Stomach (tissue), 9 donors: Measurements from ENCODE around the gene NR1H4. TPM values are rescaled to one million over a fixed set of nuclear protein-coding genes. Genes with fewer than 3 reads are reported as not detected.

Experiments
- DNase-seq, 2 donors: peaks; one replicate each; pipeline versions ENCODE4 v3.0.0 to v3.0.0-alpha.2; 2013 to 2019
- H3K27ac ChIP-seq, 5 donors: fragments of 200-600 bp in 4 of 5; sonication (generic) in 4 of 5; one replicate each; pipeline ENCODE4 v1.5.1; 2013 to 2019; ENCODE audit warnings: mild to moderate bottlenecking in 1 of 5, moderate library complexity in 1 of 5
- H3K27me3 ChIP-seq, 3 donors: fragments of 200-600 bp; sonication (generic); one replicate each; pipeline ENCODE4 v1.5.1; 2017 to 2019; ENCODE audit warnings: mixed run types in 1 of 3
- H3K36me3 ChIP-seq, 4 donors: fragments of 200-600 bp; sonication (generic); 1 replicate in 3 of 4; 2 replicates in 1 of 4; pipeline ENCODE4 v1.5.1; 2016 to 2019
- H3K4me1 ChIP-seq, 4 donors: fragments of 200-600 bp; sonication (generic); one replicate each; pipeline ENCODE4 v1.5.1; 2016 to 2019
- H3K4me3 ChIP-seq, 4 donors: fragments of 200-600 bp; sonication (generic) in 3 of 4; one replicate each; pipeline ENCODE4 v1.5.1; 2016 to 2019; ENCODE audit warnings: mild to moderate bottlenecking in 1 of 4
- H3K9me3 ChIP-seq, 4 donors: fragments of 200-600 bp; sonication (generic); one replicate each; pipeline ENCODE4 v1.5.1; 2016 to 2019
- CTCF ChIP-seq, 7 experiments: fragments of 450-650 bp in 4 of 7; fragments of 200-600 bp in 3 of 7; sonication (generic) in 3 of 7; IDR thresholded peaks; one replicate each; pipeline ENCODE4 v1.5.1; 2016 to 2019; ENCODE audit warnings: antibody characterized with exemption in 7 of 7, control low read depth in 2 of 7, mild to moderate bottlenecking in 1 of 7
- EP300 ChIP-seq: sonication (generic); formaldehyde crosslinking; IDR thresholded peaks from one replicate; pipeline ENCODE4 v1.6.1; 2017; ENCODE audit warnings: antibody characterized with exemption
- POLR2A ChIP-seq, 4 donors: fragments of 450-650 bp; IDR thresholded peaks; one replicate each; pipeline ENCODE4 v1.6.1; 2016; ENCODE audit warnings: antibody characterized with exemption in 4 of 4, control low read depth in 2 of 4, mild to moderate bottlenecking in 1 of 4, moderate library complexity in 1 of 4
- POLR2AphosphoS5 ChIP-seq, 3 donors: sonication (generic); formaldehyde crosslinking; IDR thresholded peaks; one replicate each; pipeline ENCODE4 v1.6.1; 2016; ENCODE audit warnings: antibody characterized with exemption in 3 of 3
- whole genome bisulfite sequencing, 5 donors: extraction: QIAGEN DNeasy Blood & Tissue Kit in 3 of 5; methylation state at CpG; one replicate each; pipeline versions ENCODE4 v1.1.5 to v1.1.7; 2013 to 2018; 5-methylcytosine and 5-hydroxymethylcytosine counted together
- intact Hi-C: fragments of 100-400 bp; cut with DNase I; formaldehyde crosslinking; loops from one replicate; pipeline ENCODE4 v1.15.1; 2023; ENCODE audit warnings: low total_unique reads
- polyA plus RNA-seq, 3 donors: library from polyadenylated mRNA; stranded (reverse); fragments of 200-250 nt; gene quantifications; one replicate each; pipeline ENCODE4 v1.2.3, GENCODE V29; 2013
- total RNA-seq, 5 donors: library from RNA; depleted of rRNA; stranded (reverse); fragments of >200 nt; gene quantifications; one replicate each; pipeline versions ENCODE4 v1.1.0 to v1.2.3, GENCODE V29; 2014 to 2016
- donor health status: healthy with polysubstance abuse.
- donor health status: Bipolar disorder and iron deficiency.
- donor health status: healthy.

NR1H4 gene
- total and polyA plus RNA-seq, 8 donors, result 0.46 to 6.7 (median 2.9) TPM; not detected in 3

- Histone ChIP-seq H3K27ac (no peak overlapping the region), H3K9me3 (no peaks in the 10 kb centered on the region), H3K4me1 (peaks cover 1 to 17% (median 9%) of the 10 kb centered on the region in 4 donors), H3K4me3 (no peak overlapping the region), H3K27me3 (no peaks in the 10 kb centered on the region), H3K36me3 (no peaks in the 10 kb centered on the region)
- WGBS, 5 donors, result 35 to 68% (median 57%) methylated on average over 1 of the region's 1 CpG
- intact Hi-C loops, result no loop called here
- TF ChIP-seq CTCF (IDR thresholded peaks at IDR 0.05), result no peak
- TF ChIP-seq POLR2A (IDR thresholded peaks at IDR 0.05), result no peak
- TF ChIP-seq EP300, result no peak
- DNase-seq, result no peak
These were observed 31.3 kb upstream of the NR1H4 start for GRCh38 chr12:100442403-100442802.

- H3K9me3 ChIP-seq, result no peaks in the 10 kb centered on the region
- H3K4me3 ChIP-seq, result no peak overlapping the region
- no peak for TF ChIP-seq POLR2AphosphoS5 (IDR thresholded peaks at IDR 0.05)
- WGBS, 5 donors, result 15 to 40% (median 22%) methylated on average over 1 of the region's 1 CpG
- H3K27me3 ChIP-seq, result no peaks in the 10 kb centered on the region
- no peak for DNase-seq
- H3K27ac ChIP-seq, result no peak overlapping the region
- H3K36me3 ChIP-seq, result no peaks in the 10 kb centered on the region
- intact Hi-C loops, result no loop called here
- peaks cover 0 to 25% (median 11%) of the 10 kb centered on the region in 4 donors for H3K4me1 ChIP-seq
These were observed 30.2 kb upstream of the NR1H4 start for GRCh38 chr12:100443434-100443833.

GRCh38 chr12:100445081-100445481 lies 28.6 kb upstream of the NR1H4 start:
- Histone ChIP-seq H3K36me3 (no peaks in the 10 kb centered on the region), H3K27me3 (no peaks in the 10 kb centered on the region), H3K9me3 (no peaks in the 10 kb centered on the region), H3K4me3 (no peak overlapping the region), H3K27ac (no peak overlapping the region), H3K4me1 (peaks cover 0 to 33% (median 15%) of the 10 kb centered on the region in 4 donors)
- WGBS, 5 donors, result 51 to 69% (median 57%) methylated on average over 4 of the region's 4 CpGs
- intact Hi-C loops, result no loop called here
- TF ChIP-seq POLR2A (IDR thresholded peaks at IDR 0.05) (no peak), CTCF (IDR thresholded peaks at IDR 0.05) (no peak), POLR2AphosphoS5 (IDR thresholded peaks at IDR 0.05) (no peak), EP300 (no peak)
- no peak for DNase-seq

GRCh38 chr12:100447381-100447780 lies 26.3 kb upstream of the NR1H4 start:
- no peaks in the 10 kb centered on the region for H3K27me3 ChIP-seq
- H3K4me3 ChIP-seq, result no peak overlapping the region
- no peaks in the 10 kb centered on the region for H3K36me3 ChIP-seq
- intact Hi-C loops, result no loop called here
- H3K4me1 ChIP-seq, result peaks cover 0 to 33% (median 15%) of the 10 kb centered on the region in 4 donors
- peak in 1 of 2 donors; percentile 31 for DNase-seq
- 24 to 63% (median 48%) methylated on average over 3 of the region's 3 CpGs for WGBS, 5 donors
- no peaks in the 10 kb centered on the region for H3K9me3 ChIP-seq
- H3K27ac ChIP-seq, result no peak overlapping the region
- TF ChIP-seq EP300 (no peak), POLR2AphosphoS5 (IDR thresholded peaks at IDR 0.05) (no peak), POLR2A (IDR thresholded peaks at IDR 0.05) (no peak), CTCF (IDR thresholded peaks at IDR 0.05) (no peak)

GRCh38 chr12:100448656-100449055 lies 25.0 kb upstream of the NR1H4 start:
- no peak overlapping the region for H3K27ac ChIP-seq
- no peak for TF ChIP-seq CTCF (IDR thresholded peaks at IDR 0.05)
- no peak for TF ChIP-seq POLR2AphosphoS5 (IDR thresholded peaks at IDR 0.05)
- TF ChIP-seq EP300, result no peak
- no peak for TF ChIP-seq POLR2A (IDR thresholded peaks at IDR 0.05)
- H3K27me3 ChIP-seq, result no peaks in the 10 kb centered on the region
- DNase-seq, result peak in 1 of 2 donors; percentile 26
- H3K4me1 ChIP-seq, result peaks cover 0 to 25% (median 12%) of the 10 kb centered on the region in 4 donors
- no peaks in the 10 kb centered on the region for H3K9me3 ChIP-seq
- no peaks in the 10 kb centered on the region for H3K36me3 ChIP-seq
- 6 to 32% (median 22%) methylated on average over 1 of the region's 1 CpG for WGBS, 5 donors
- intact Hi-C loops, result no loop called here
- no peak overlapping the region for H3K4me3 ChIP-seq
